Muscle of leg (tissue), 11 donors: ENCODE results near the gene ABLIM2. TPM values are rescaled to one million over a fixed set of nuclear protein-coding genes. Genes with fewer than 3 reads are reported as not detected.

ENCODE experiments used
- DNase-seq: peaks from one replicate; pipeline ENCODE4 v3.0.0; 2013
- H3K27ac ChIP-seq: one replicate; pipeline ENCODE4 v1.5.1; 2013; ENCODE audit warnings: mild to moderate bottlenecking, low read length, control low read depth
- H3K27me3 ChIP-seq: one replicate; pipeline ENCODE4 v1.6.1; 2013; ENCODE audit warnings: low read length; ENCODE audit not compliant: control insufficient read depth, insufficient read depth
- H3K36me3 ChIP-seq: one replicate; pipeline ENCODE4 v1.6.1; 2013; ENCODE audit warnings: low read length; ENCODE audit not compliant: control insufficient read depth, insufficient read depth
- H3K4me1 ChIP-seq: one replicate; pipeline ENCODE4 v1.6.1; 2013; ENCODE audit warnings: low read length; ENCODE audit not compliant: control insufficient read depth, insufficient read depth
- H3K4me3 ChIP-seq: one replicate; pipeline ENCODE4 v1.5.1; 2013; ENCODE audit warnings: low read length, control low read depth
- H3K9me3 ChIP-seq: replicated peaks from 2 replicates; pipeline ENCODE4 v1.6.1; 2013; ENCODE audit warnings: low read depth, low read length; ENCODE audit not compliant: control insufficient read depth
- WGBS: methylation state at CpG from one replicate; pipeline ENCODE4 v1.1.5; 2013; ENCODE audit warnings: missing lambda C conversion rate; ENCODE audit not compliant: insufficient coverage; 5-methylcytosine and 5-hydroxymethylcytosine counted together
- polyA plus RNA-seq, 8 donors: library from polyadenylated mRNA; unstranded; fragments of 120-200 nt; gene quantifications; one replicate each; pipeline versions ENCODE4 v1.2.1 to v1.2.3, GENCODE V29; 2013; ENCODE audit warnings: inconsistent platforms in 1 of 8, low replicate concordance in 1 of 8; ENCODE audit not compliant: insufficient read length in 8 of 8, insufficient read depth in 1 of 8
- total RNA-seq: library from RNA; stranded (reverse); fragments of 120-200 nt; gene quantifications from one replicate; pipeline ENCODE4 v1.2.4, GENCODE V29; 2013

The ABLIM2 gene
- total and polyA plus RNA-seq, 9 donors = 3.1 to 10.5 (median 5.7) TPM

- H3K9me3 ChIP-seq = no peaks in the 10 kb centered on the region
- H3K27me3 ChIP-seq = peaks cover 25% of the 10 kb centered on the region
- H3K4me3 ChIP-seq = no peak overlapping the region
- H3K4me1 ChIP-seq = peaks cover 6% of the 10 kb centered on the region
- no peak for DNase-seq
- H3K27ac ChIP-seq = no peak overlapping the region
- WGBS = 94% methylated on average over 2 of the region's 11 CpGs
- H3K36me3 ChIP-seq = no peaks in the 10 kb centered on the region
These were observed 116.7 kb downstream of the ABLIM2 start for GRCh38 chr4:8041868-8042267.

GRCh38 chr4:8041172-8041571 is 117.4 kb downstream of the ABLIM2 start:
- Histone ChIP-seq H3K27me3 (peaks cover 25% of the 10 kb centered on the region), H3K4me3 (no peak overlapping the region), H3K36me3 (no peaks in the 10 kb centered on the region), H3K9me3 (no peaks in the 10 kb centered on the region), H3K27ac (no peak overlapping the region), H3K4me1 (peaks cover 6% of the 10 kb centered on the region)
- WGBS = 75% methylated on average over 6 of the region's 7 CpGs
- DNase-seq = no peak

- Histone ChIP-seq H3K4me1 (peaks cover 6% of the 10 kb centered on the region), H3K36me3 (no peaks in the 10 kb centered on the region), H3K9me3 (no peaks in the 10 kb centered on the region), H3K4me3 (no peak overlapping the region), H3K27me3 (peaks cover 22% of the 10 kb centered on the region), H3K27ac (no peak overlapping the region)
- DNase-seq = no peak
- 57% methylated on average over 5 of the region's 7 CpGs for WGBS
These were observed 118.0 kb downstream of the ABLIM2 start for GRCh38 chr4:8040607-8041006.

GRCh38 chr4:8039853-8040252 is 118.8 kb downstream of the ABLIM2 start:
- 71% methylated on average over 11 of the region's 11 CpGs for WGBS
- no peak for DNase-seq
- Histone ChIP-seq H3K9me3 (no peaks in the 10 kb centered on the region), H3K36me3 (no peaks in the 10 kb centered on the region), H3K4me1 (peaks cover 4% of the 10 kb centered on the region), H3K4me3 (no peak overlapping the region), H3K27ac (no peak overlapping the region), H3K27me3 (peaks cover 18% of the 10 kb centered on the region)

GRCh38 chr4:8039290-8039689 is 119.3 kb downstream of the ABLIM2 start:
- no peaks in the 10 kb centered on the region for H3K9me3 ChIP-seq
- peaks cover 15% of the 10 kb centered on the region for H3K27me3 ChIP-seq
- H3K4me1 ChIP-seq = peaks cover 2% of the 10 kb centered on the region
- no peak overlapping the region for H3K27ac ChIP-seq
- peak; percentile 33 for DNase-seq
- H3K36me3 ChIP-seq = no peaks in the 10 kb centered on the region
- 17% methylated on average over 3 of the region's 6 CpGs for WGBS
- H3K4me3 ChIP-seq = no peak overlapping the region

- no peaks in the 10 kb centered on the region for H3K36me3 ChIP-seq
- WGBS = 48% methylated on average over 6 of the region's 7 CpGs
- no peak for DNase-seq
These were observed 119.8 kb downstream of the ABLIM2 start for GRCh38 chr4:8038719-8039251.

GRCh38 chr4:8038083-8038482 is 120.5 kb downstream of the ABLIM2 start:
- Histone ChIP-seq H3K4me1 (peaks cover 2% of the 10 kb centered on the region), H3K4me3 (no peak overlapping the region), H3K27ac (no peak overlapping the region), H3K27me3 (peaks cover 15% of the 10 kb centered on the region), H3K36me3 (no peaks in the 10 kb centered on the region), H3K9me3 (no peaks in the 10 kb centered on the region)
- no peak for DNase-seq
- 82% methylated on average over 2 of the region's 2 CpGs for WGBS

More at GRCh38 chr4:8038719-8039251, 119.8 kb downstream of the ABLIM2 start:
- no peak overlapping the region for H3K27ac ChIP-seq
- H3K4me1 ChIP-seq = peaks cover 2% of the 10 kb centered on the region
- H3K4me3 ChIP-seq = no peak overlapping the region
- H3K9me3 ChIP-seq = no peaks in the 10 kb centered on the region
- H3K27me3 ChIP-seq = peaks cover 15% of the 10 kb centered on the region

GRCh38 chr4:8037150-8037769 is 121.4 kb downstream of the ABLIM2 start:
- peaks cover 15% of the 10 kb centered on the region for H3K27me3 ChIP-seq
- WGBS = 81% methylated on average over 7 of the region's 7 CpGs
- peaks cover 2% of the 10 kb centered on the region for H3K4me1 ChIP-seq
- no peak for DNase-seq
- H3K9me3 ChIP-seq = no peaks in the 10 kb centered on the region
- H3K27ac ChIP-seq = no peak overlapping the region
- no peaks in the 10 kb centered on the region for H3K36me3 ChIP-seq
- H3K4me3 ChIP-seq = no peak overlapping the region

GRCh38 chr4:8035371-8035780 is 123.2 kb downstream of the ABLIM2 start:
- peak; percentile 27 for DNase-seq
- no peaks in the 10 kb centered on the region for H3K9me3 ChIP-seq
- no peaks in the 10 kb centered on the region for H3K36me3 ChIP-seq
- peaks cover 2% of the 10 kb centered on the region for H3K4me1 ChIP-seq
- peaks cover 15% of the 10 kb centered on the region for H3K27me3 ChIP-seq
- H3K4me3 ChIP-seq = no peak overlapping the region
- no peak overlapping the region for H3K27ac ChIP-seq
- 19% methylated on average over 9 of the region's 13 CpGs for WGBS

- Histone ChIP-seq H3K36me3 (no peaks in the 10 kb centered on the region), H3K27ac (no peak overlapping the region), H3K4me1 (peaks cover 9% of the 10 kb centered on the region), H3K9me3 (no peaks in the 10 kb centered on the region), H3K4me3 (no peak overlapping the region), H3K27me3 (peaks cover 13% of the 10 kb centered on the region)
- DNase-seq = no peak
- WGBS = 42% methylated on average over 9 of the region's 11 CpGs
These were observed 124.6 kb downstream of the ABLIM2 start for GRCh38 chr4:8033829-8034528.
